NCI-H524 treated with DMSO at 0.1 percent for 48 hours (cell line): Measurements from ENCODE around the gene C14orf119.

Experiments
- DNase-seq: peaks from one replicate; lab custom pipeline; 2025; lab: John Stamatoyannopoulos, UW

Gene C14orf119

GRCh38 chr14:23060536-23061260, 34.6 kb upstream of the C14orf119 start:
- no peak for DNase-seq

GRCh38 chr14:23062002-23062401, 33.3 kb upstream of the C14orf119 start:
- DNase-seq: no peak

- DNase-seq: no peak
These were observed 31.7 kb upstream of the C14orf119 start for GRCh38 chr14:23063601-23064000.

GRCh38 chr14:23066368-23066767, 28.9 kb upstream of the C14orf119 start:
- no peak for DNase-seq

GRCh38 chr14:23066855-23067744, 28.2 kb upstream of the C14orf119 start:
- DNase-seq: no peak

GRCh38 chr14:23067847-23068788, 27.2 kb upstream of the C14orf119 start:
- no peak for DNase-seq

- no peak for DNase-seq
These were observed 26.4 kb upstream of the C14orf119 start for GRCh38 chr14:23068789-23069412.

GRCh38 chr14:23069413-23069806, 25.9 kb upstream of the C14orf119 start:
- no peak for DNase-seq

GRCh38 chr14:23070262-23071129, 24.8 kb upstream of the C14orf119 start:
- no peak for DNase-seq

- DNase-seq: no peak
These were observed 23.9 kb upstream of the C14orf119 start for GRCh38 chr14:23071244-23071920.

GRCh38 chr14:23071921-23072539, 23.3 kb upstream of the C14orf119 start:
- no peak for DNase-seq

GRCh38 chr14:23074906-23075305, 20.4 kb upstream of the C14orf119 start:
- DNase-seq: no peak

- DNase-seq: no peak
These were observed 18.4 kb upstream of the C14orf119 start for GRCh38 chr14:23076785-23077408.

GRCh38 chr14:23077962-23078361, 17.3 kb upstream of the C14orf119 start:
- no peak for DNase-seq

- DNase-seq: no peak
These were observed 16.6 kb upstream of the C14orf119 start for GRCh38 chr14:23078692-23079116.

- no peak for DNase-seq
These were observed 15.6 kb upstream of the C14orf119 start for GRCh38 chr14:23079716-23080115.

GRCh38 chr14:23080474-23080873, 14.8 kb upstream of the C14orf119 start:
- DNase-seq: no peak

GRCh38 chr14:23085458-23085857, 9.8 kb upstream of the C14orf119 start:
- no peak for DNase-seq

- DNase-seq: no peak
These were observed 8.7 kb upstream of the C14orf119 start for GRCh38 chr14:23086565-23086964.
